ENCODE measurements around the gene STARD3.
"Not testable (repeated sequence)": the region's sequence is repeated elsewhere in the genome, so short reads cannot be mapped to it uniquely, and the experiment has no call there.

The STARD3 gene

GRCh38 chr17:39697961-39698360 is 61.0 kb downstream of the STARD3 start:
- peaks cover 31 to 38% of the 10 kb centered on the region in 2 donors for H3K27me3 Mint-ChIP-seq
- ATAC-seq (replicated peaks) (no peak), DNase-seq (no peak)
- H3K9me3 Mint-ChIP-seq: no peaks in the 10 kb centered on the region
- no peak overlapping the region for H3K27ac Mint-ChIP-seq
- peaks cover 25 to 43% of the 10 kb centered on the region in 2 donors for H3K36me3 Mint-ChIP-seq
- H3K4me3 Mint-ChIP-seq: no peak overlapping the region
- peaks cover 3 to 19% of the 10 kb centered on the region in 2 donors for H3K4me1 Mint-ChIP-seq

GRCh38 chr17:39699157-39699817 is 62.3 kb downstream of the STARD3 start:
- Mint-ChIP-seq H3K27ac (peak overlapping the region; percentile 14), H3K27me3 (peaks cover 31 to 39% of the 10 kb centered on the region in 2 donors), H3K4me1 (peaks cover 9 to 28% of the 10 kb centered on the region in 2 donors), H3K36me3 (peaks cover 23 to 39% of the 10 kb centered on the region in 2 donors), H3K4me3 (peak overlapping the region; percentile 55 to 72)
- H3K9me3 Mint-ChIP-seq; ATAC-seq (replicated peaks); DNase-seq: not testable (repeated sequence)

- H3K4me3 Mint-ChIP-seq: peak within 1 kb of the TSS; percentile 55 to 72
- peaks cover 31 to 39% of the 10 kb centered on the region in 2 donors for H3K27me3 Mint-ChIP-seq
- DNase-seq (no peak), ATAC-seq (replicated peaks) (no peak)
- peaks cover 9 to 28% of the 10 kb centered on the region in 2 donors for H3K4me1 Mint-ChIP-seq
- no peaks in the 10 kb centered on the region for H3K9me3 Mint-ChIP-seq
- peaks cover 21 to 35% of the 10 kb centered on the region in 2 donors for H3K36me3 Mint-ChIP-seq
- H3K27ac Mint-ChIP-seq: peak within 1 kb of the TSS; percentile 57
These were observed 62.8 kb downstream of the STARD3 start, which contains the start of gene ERBB2 for GRCh38 chr17:39699818-39700147. ERBB2 (plus strand) TSS chr17:39700064; CDS start chr17:39700239, 175 bp downstream.

- no peaks in the 10 kb centered on the region for H3K9me3 Mint-ChIP-seq
- H3K27ac Mint-ChIP-seq: no peak overlapping the region
- peaks cover 9 to 28% of the 10 kb centered on the region in 2 donors for H3K4me1 Mint-ChIP-seq
- peak; percentile 22 to 33 for ATAC-seq (replicated peaks)
- peak overlapping the region; percentile 40 to 53 for H3K4me3 Mint-ChIP-seq
- peaks cover 19 to 32% of the 10 kb centered on the region in 2 donors for H3K36me3 Mint-ChIP-seq
- DNase-seq: no peak
- peaks cover 31 to 39% of the 10 kb centered on the region in 2 donors for H3K27me3 Mint-ChIP-seq
These were observed 63.4 kb downstream of the STARD3 start for GRCh38 chr17:39700148-39700987.

GRCh38 chr17:39701012-39701783 is 64.3 kb downstream of the STARD3 start:
- H3K4me3 Mint-ChIP-seq: no peak overlapping the region
- H3K36me3 Mint-ChIP-seq: peaks cover 16 to 27% of the 10 kb centered on the region in 2 donors
- H3K9me3 Mint-ChIP-seq: no peaks in the 10 kb centered on the region
- H3K27me3 Mint-ChIP-seq: peaks cover 31 to 39% of the 10 kb centered on the region in 2 donors
- H3K4me1 Mint-ChIP-seq: peaks cover 9 to 28% of the 10 kb centered on the region in 2 donors
- H3K27ac Mint-ChIP-seq: peak overlapping the region; percentile 14
- DNase-seq: no peak
- no peak for ATAC-seq (replicated peaks)

- peaks cover 12 to 22% of the 10 kb centered on the region in 2 donors for H3K36me3 Mint-ChIP-seq
- peaks cover 11 to 31% of the 10 kb centered on the region in 2 donors for H3K4me1 Mint-ChIP-seq
- peaks cover 31 to 39% of the 10 kb centered on the region in 2 donors for H3K27me3 Mint-ChIP-seq
- ATAC-seq (replicated peaks): no peak
- no peaks in the 10 kb centered on the region for H3K9me3 Mint-ChIP-seq
- no peak overlapping the region for H3K27ac Mint-ChIP-seq
- no peak for DNase-seq
- H3K4me3 Mint-ChIP-seq: no peak overlapping the region
These were observed 65.0 kb downstream of the STARD3 start for GRCh38 chr17:39701784-39702422.

- H3K36me3 Mint-ChIP-seq: peaks cover 4 to 14% of the 10 kb centered on the region in 2 donors
- H3K4me3 Mint-ChIP-seq: no peak overlapping the region
- H3K9me3 Mint-ChIP-seq: no peaks in the 10 kb centered on the region
- peaks cover 15 to 36% of the 10 kb centered on the region in 2 donors for H3K4me1 Mint-ChIP-seq
- H3K27me3 Mint-ChIP-seq: peaks cover 31 to 39% of the 10 kb centered on the region in 2 donors
- ATAC-seq (replicated peaks) (peak; percentile 56 to 71), DNase-seq (no peak)
- H3K27ac Mint-ChIP-seq: peak overlapping the region; percentile 53
These were observed 66.3 kb downstream of the STARD3 start for GRCh38 chr17:39702901-39703893.

- Mint-ChIP-seq H3K27me3 (peaks cover 28 to 36% of the 10 kb centered on the region in 2 donors), H3K27ac (no peak overlapping the region), H3K9me3 (no peaks in the 10 kb centered on the region), H3K4me3 (no peak overlapping the region), H3K4me1 (peaks cover 17 to 40% of the 10 kb centered on the region in 2 donors), H3K36me3 (peaks cover 4 to 12% of the 10 kb centered on the region in 2 donors)
- DNase-seq (no peak), ATAC-seq (replicated peaks) (no peak)
These were observed 67.0 kb downstream of the STARD3 start for GRCh38 chr17:39703913-39704312.

- Mint-ChIP-seq H3K9me3 (no peaks in the 10 kb centered on the region), H3K36me3 (peaks cover 0 to 9% of the 10 kb centered on the region in 2 donors), H3K27ac (no peak overlapping the region), H3K27me3 (peaks cover 18 to 25% of the 10 kb centered on the region in 2 donors), H3K4me3 (no peak overlapping the region), H3K4me1 (peaks cover 20 to 43% of the 10 kb centered on the region in 2 donors)
- no peak for DNase-seq
- ATAC-seq (replicated peaks): no peak
These were observed 68.0 kb downstream of the STARD3 start for GRCh38 chr17:39704821-39705551.

- ATAC-seq (replicated peaks): no peak
- no peak overlapping the region for H3K4me3 Mint-ChIP-seq
- peaks cover 20 to 36% of the 10 kb centered on the region in 2 donors for H3K4me1 Mint-ChIP-seq
- peaks cover 0 to 9% of the 10 kb centered on the region in 2 donors for H3K36me3 Mint-ChIP-seq
- H3K27ac Mint-ChIP-seq: no peak overlapping the region
- H3K9me3 Mint-ChIP-seq: no peaks in the 10 kb centered on the region
- peaks cover 13 to 18% of the 10 kb centered on the region in 2 donors for H3K27me3 Mint-ChIP-seq
- DNase-seq: no peak
These were observed 68.9 kb downstream of the STARD3 start for GRCh38 chr17:39705786-39706348.

GRCh38 chr17:39706383-39706782 is 69.4 kb downstream of the STARD3 start:
- Mint-ChIP-seq H3K4me1 (peaks cover 20 to 31% of the 10 kb centered on the region in 2 donors), H3K9me3 (no peaks in the 10 kb centered on the region), H3K27me3 (peaks cover 8 to 13% of the 10 kb centered on the region in 2 donors), H3K4me3 (no peak overlapping the region), H3K27ac (no peak overlapping the region), H3K36me3 (peaks cover 0 to 6% of the 10 kb centered on the region in 2 donors)
- DNase-seq: no peak
- no peak for ATAC-seq (replicated peaks)

GRCh38 chr17:39706921-39707337 is 70.0 kb downstream of the STARD3 start:
- Mint-ChIP-seq H3K36me3 (peaks cover 0 to 6% of the 10 kb centered on the region in 2 donors), H3K4me1 (peaks cover 21 to 30% of the 10 kb centered on the region in 2 donors), H3K4me3 (no peak overlapping the region), H3K27ac (no peak overlapping the region), H3K27me3 (peaks cover 3 to 7% of the 10 kb centered on the region in 2 donors), H3K9me3 (no peaks in the 10 kb centered on the region)
- ATAC-seq (replicated peaks) (peak; percentile 41 to 45), DNase-seq (no peak)

Measured in stimulated activated naive B cell treated with anti-CD40 and anti-IgM and Interleukin-4, amounts not matched to agents 10 μg/mL and 1 μg/mL and 100 μg/mL, for 72 hours (primary cell).